ENCODE data around the gene PAQR4. TPM values are rescaled to one million over a fixed set of nuclear protein-coding genes. Genes with fewer than 3 reads are reported as not detected.
"Not testable (repeated sequence)": the region's sequence is repeated elsewhere in the genome, so short reads cannot be mapped to it uniquely, and the experiment has no call there.

The PAQR4 gene
- total RNA-seq, 4 donors from 2014 or later = 4.7 to 19.2 (median 14.1) TPM

DNA sequence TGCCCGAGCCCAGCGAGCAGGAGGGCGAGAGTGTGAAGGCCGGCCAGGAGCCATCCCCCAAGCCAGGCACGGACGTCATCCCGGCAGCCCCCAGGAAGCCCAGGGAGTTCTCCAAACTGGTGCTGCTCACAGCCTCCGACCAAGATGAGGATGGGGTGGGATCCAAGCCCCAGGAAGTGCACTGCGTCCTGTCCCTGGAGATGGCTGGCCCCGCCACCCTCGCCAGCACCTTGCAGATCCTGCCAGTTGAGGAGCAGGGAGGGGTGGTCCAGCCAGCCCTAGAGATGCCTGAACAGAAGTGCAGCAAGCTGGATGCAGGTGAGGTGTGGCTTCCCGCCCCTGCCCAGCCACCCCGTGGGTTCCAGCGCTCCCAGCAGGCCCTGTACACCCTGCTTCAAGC is 39.5 kb upstream of the PAQR4 start:
- H3K9me3 ChIP-seq = no peaks in the 10 kb centered on the region
- DNase-seq (ENCODE audit: low spot score in 2 of 2) = no peak
- H3K27ac ChIP-seq = no peak overlapping the region
- peaks cover 18% of the 10 kb centered on the region for H3K4me1 ChIP-seq
- no peak for TF ChIP-seq POLR2AphosphoS5 (IDR thresholded peaks at IDR 0.05)
- TF ChIP-seq, protein P1, sequence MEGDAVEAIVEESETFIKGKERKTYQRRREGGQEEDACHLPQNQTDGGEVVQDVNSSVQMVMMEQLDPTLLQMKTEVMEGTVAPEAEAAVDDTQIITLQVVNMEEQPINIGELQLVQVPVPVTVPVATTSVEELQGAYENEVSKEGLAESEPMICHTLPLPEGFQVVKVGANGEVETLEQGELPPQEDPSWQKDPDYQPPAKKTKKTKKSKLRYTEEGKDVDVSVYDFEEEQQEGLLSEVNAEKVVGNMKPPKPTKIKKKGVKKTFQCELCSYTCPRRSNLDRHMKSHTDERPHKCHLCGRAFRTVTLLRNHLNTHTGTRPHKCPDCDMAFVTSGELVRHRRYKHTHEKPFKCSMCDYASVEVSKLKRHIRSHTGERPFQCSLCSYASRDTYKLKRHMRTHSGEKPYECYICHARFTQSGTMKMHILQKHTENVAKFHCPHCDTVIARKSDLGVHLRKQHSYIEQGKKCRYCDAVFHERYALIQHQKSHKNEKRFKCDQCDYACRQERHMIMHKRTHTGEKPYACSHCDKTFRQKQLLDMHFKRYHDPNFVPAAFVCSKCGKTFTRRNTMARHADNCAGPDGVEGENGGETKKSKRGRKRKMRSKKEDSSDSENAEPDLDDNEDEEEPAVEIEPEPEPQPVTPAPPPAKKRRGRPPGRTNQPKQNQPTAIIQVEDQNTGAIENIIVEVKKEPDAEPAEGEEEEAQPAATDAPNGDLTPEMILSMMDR (IDR thresholded peaks at IDR 0.05) = no peak
- no peak for TF ChIP-seq EP300 (IDR thresholded peaks at IDR 0.05)
- no peak for TF ChIP-seq POLR2A (IDR thresholded peaks at IDR 0.05)
- peaks cover 48% of the 10 kb centered on the region for H3K36me3 ChIP-seq
- H3K27me3 ChIP-seq = no peaks in the 10 kb centered on the region
- no peak overlapping the region for H3K4me3 ChIP-seq
- WGBS = 74% methylated on average over 5 of the region's 14 CpGs

DNA sequence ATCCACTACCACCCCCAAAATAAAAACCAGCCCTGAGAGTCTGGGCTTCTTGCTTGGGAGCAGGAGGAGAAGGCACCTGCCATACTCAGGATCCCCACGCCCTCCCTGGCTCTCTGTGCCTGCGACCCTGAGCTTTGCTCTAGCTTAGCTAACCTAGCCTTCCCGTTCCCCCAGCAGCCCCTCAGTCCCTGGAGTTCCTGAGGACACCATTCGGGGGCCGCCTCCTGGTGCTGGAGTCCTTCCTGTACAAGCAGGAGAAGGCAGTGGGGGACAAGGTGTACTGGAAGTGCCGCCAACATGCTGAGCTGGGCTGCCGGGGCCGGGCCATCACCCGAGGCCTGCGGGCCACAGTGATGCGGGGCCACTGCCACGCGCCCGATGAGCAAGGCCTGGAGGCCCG is 38.9 kb upstream of the PAQR4 start:
- Histone ChIP-seq H3K4me3 (no peak overlapping the region), H3K9me3 (no peaks in the 10 kb centered on the region), H3K36me3 (peaks cover 52% of the 10 kb centered on the region), H3K4me1 (peaks cover 14% of the 10 kb centered on the region), H3K27me3 (no peaks in the 10 kb centered on the region), H3K27ac (no peak overlapping the region)
- TF ChIP-seq POLR2AphosphoS5 (IDR thresholded peaks at IDR 0.05) (no peak), EP300 (IDR thresholded peaks at IDR 0.05) (no peak), POLR2A (IDR thresholded peaks at IDR 0.05) (no peak)
- TF ChIP-seq, protein P1 (IDR thresholded peaks at IDR 0.05) = no peak
- 95% methylated on average over 7 of the region's 15 CpGs for WGBS
- no peak for DNase-seq (ENCODE audit: low spot score in 2 of 2)

DNA sequence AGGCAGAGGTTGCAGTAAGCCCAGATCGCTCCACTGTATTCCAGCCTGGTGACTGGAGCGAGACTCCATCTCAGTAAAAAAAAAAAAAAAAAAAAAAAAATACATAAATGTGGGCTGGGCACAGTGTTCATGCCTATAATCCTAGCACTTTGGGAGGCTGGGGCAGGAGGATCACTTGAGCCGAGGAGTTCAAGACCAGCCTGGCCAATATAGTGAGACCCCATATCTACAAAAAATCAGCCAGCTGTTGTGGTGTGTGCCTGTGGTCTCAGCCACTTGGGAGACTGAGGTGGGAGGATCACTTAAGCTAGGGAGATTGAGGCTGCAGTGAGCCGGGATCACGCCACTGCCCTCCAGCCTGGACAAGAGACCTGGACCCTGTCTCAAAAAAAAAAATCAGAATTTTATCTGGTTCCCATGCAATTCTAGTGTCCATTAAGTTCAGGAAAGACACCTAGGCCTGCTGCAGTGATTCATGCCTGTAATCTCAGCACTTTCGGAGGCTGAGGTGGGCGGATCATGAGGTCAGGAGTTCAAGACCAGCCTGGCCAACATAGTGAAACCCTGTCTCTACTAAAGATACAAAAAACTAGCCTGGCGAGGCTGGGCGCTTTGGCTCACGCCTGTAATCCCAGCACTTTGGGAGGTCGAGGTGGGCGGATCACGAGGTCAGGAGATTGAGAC is 37.8 kb upstream of the PAQR4 start:
- 86% methylated on average over 13 of the region's 13 CpGs for WGBS
- not testable (repeated sequence) for DNase-seq (ENCODE audit: low spot score in 2 of 2)
- H3K36me3 ChIP-seq = peaks cover 62% of the 10 kb centered on the region

DNA sequence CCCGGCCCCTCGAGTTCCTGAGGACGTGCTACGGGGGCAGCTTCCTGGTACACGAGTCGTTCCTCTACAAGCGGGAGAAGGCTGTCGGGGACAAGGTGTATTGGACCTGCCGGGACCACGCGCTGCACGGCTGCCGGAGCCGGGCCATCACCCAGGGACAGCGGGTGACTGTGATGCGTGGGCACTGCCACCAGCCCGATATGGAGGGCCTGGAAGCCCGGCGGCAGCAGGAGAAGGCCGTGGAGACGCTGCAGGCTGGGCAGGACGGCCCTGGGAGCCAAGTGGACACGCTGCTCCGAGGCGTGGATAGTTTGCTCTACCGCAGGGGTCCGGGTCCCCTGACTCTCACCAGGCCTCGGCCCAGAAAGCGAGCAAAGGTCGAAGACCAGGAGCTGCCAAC is 36.0 kb upstream of the PAQR4 start:
- TF ChIP-seq POLR2A (IDR thresholded peaks at IDR 0.05) (no peak), EP300 (IDR thresholded peaks at IDR 0.05) (no peak), POLR2AphosphoS5 (IDR thresholded peaks at IDR 0.05) (no peak)
- TF ChIP-seq, protein P1 (IDR thresholded peaks at IDR 0.05) = no peak
- Histone ChIP-seq H3K27ac (no peak overlapping the region), H3K36me3 (peaks cover 80% of the 10 kb centered on the region), H3K27me3 (no peaks in the 10 kb centered on the region), H3K4me3 (no peak overlapping the region), H3K9me3 (no peaks in the 10 kb centered on the region), H3K4me1 (no peaks in the 10 kb centered on the region)
- no peak for DNase-seq (ENCODE audit: low spot score in 2 of 2)
- 96% methylated on average over 5 of the region's 30 CpGs for WGBS

More for the DNA sequence above, 37.8 kb upstream of the PAQR4 start:
- not testable (repeated sequence) for H3K4me1 ChIP-seq, H3K27ac ChIP-seq, H3K9me3 ChIP-seq, H3K27me3 ChIP-seq, H3K4me3 ChIP-seq

DNA sequence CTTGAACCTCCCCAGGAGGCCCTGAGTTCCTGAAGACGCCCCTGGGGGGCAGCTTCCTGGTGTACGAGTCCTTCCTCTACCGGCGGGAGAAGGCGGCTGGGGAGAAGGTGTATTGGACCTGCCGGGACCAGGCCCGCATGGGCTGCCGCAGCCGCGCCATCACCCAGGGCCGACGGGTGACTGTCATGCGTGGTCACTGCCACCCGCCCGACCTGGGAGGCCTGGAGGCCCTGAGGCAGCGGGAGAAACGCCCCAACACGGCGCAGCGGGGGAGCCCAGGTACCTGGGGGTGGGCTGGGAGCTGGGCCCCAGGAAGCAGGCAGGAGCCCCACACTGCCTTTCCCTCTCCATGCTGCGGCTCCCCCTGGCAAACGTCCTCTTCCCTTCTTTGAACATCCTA is 35.4 kb upstream of the PAQR4 start:
- DNase-seq (ENCODE audit: low spot score in 2 of 2) = no peak
- Histone ChIP-seq H3K27ac (no peak overlapping the region), H3K4me1 (no peaks in the 10 kb centered on the region), H3K4me3 (no peak overlapping the region), H3K9me3 (no peaks in the 10 kb centered on the region), H3K36me3 (peaks cover 84% of the 10 kb centered on the region), H3K27me3 (no peaks in the 10 kb centered on the region)
- TF ChIP-seq, protein P1 (IDR thresholded peaks at IDR 0.05) = no peak
- no peak for TF ChIP-seq EP300 (IDR thresholded peaks at IDR 0.05)
- no peak for TF ChIP-seq POLR2AphosphoS5 (IDR thresholded peaks at IDR 0.05)
- TF ChIP-seq POLR2A (IDR thresholded peaks at IDR 0.05) = no peak
- 86% methylated on average over 9 of the region's 22 CpGs for WGBS

DNA sequence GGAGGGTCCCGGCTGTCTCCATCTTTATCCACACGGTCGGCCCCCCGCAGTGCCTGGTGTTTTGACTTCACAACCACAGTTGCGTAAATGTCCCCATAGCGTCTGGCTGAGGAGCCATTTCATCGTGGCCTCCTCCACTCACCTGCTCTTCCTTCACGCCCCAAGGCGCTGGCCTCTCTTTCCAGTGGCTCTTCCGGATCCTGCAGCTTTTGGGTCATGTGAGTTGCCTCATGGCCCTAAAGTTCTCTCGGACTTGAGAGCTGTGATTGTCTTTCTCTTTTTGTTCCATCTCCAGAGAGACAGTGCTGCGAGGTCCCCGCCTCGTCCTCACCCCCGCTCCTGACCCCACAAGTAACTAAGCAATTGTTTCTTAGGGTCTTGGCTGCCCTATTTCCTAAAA is 34.7 kb upstream of the PAQR4 start:
- Histone ChIP-seq H3K9me3 (no peaks in the 10 kb centered on the region), H3K36me3 (peaks cover 89% of the 10 kb centered on the region), H3K4me1 (no peaks in the 10 kb centered on the region), H3K27ac (no peak overlapping the region), H3K4me3 (no peak overlapping the region), H3K27me3 (no peaks in the 10 kb centered on the region)
- no peak for DNase-seq (ENCODE audit: low spot score in 2 of 2)
- TF ChIP-seq, protein P1 (IDR thresholded peaks at IDR 0.05) = no peak
- TF ChIP-seq POLR2AphosphoS5 (IDR thresholded peaks at IDR 0.05) (no peak), EP300 (IDR thresholded peaks at IDR 0.05) (no peak), POLR2A (IDR thresholded peaks at IDR 0.05) (no peak)
- 88% methylated on average over 15 of the region's 15 CpGs for WGBS
